ENCODE data around the gene C10orf95. TPM values are rescaled to one million over a fixed set of nuclear protein-coding genes. Genes with fewer than 3 reads are reported as not detected.

Gene C10orf95
- total and polyA plus RNA-seq, 11 donors: 0.18 to 0.21 TPM; not detected in 9

GRCh38 chr10:102401735-102402511, 49.4 kb downstream of the C10orf95 start:
- TF ChIP-seq POLR2A (IDR thresholded peaks at IDR 0.05): no peak
- Histone ChIP-seq H3K27ac (peak overlapping the region in 1 of 12 donors; percentile 99), H3K4me1 (peaks cover 0 to 34% (median 13%) of the 10 kb centered on the region in 12 donors), H3K36me3 (peaks cover 0 to 62% (median 21%) of the 10 kb centered on the region in 9 donors), H3K4me3 (no peak overlapping the region), H3K9me3 (no peaks in the 10 kb centered on the region), H3K27me3 (no peaks in the 10 kb centered on the region)
- intact Hi-C loops (cut with DNase I): loop anchor here in 1 of 10 donors (5.0 kb wide), 2 partner anchors 175 to 235 kb away; partner anchors contain the start of gene ELOVL3
- DNase-seq (no peak), ATAC-seq (no peak)
- WGBS, 4 donors: 87 to 93% (median 88%) methylated on average over 15 to 18 of the region's 18 CpGs

GRCh38 chr10:102401342-102401654, 50.0 kb downstream of the C10orf95 start:
- Histone ChIP-seq H3K4me1 (peaks cover 0 to 40% (median 17%) of the 10 kb centered on the region in 12 donors), H3K4me3 (no peak overlapping the region), H3K27me3 (no peaks in the 10 kb centered on the region), H3K9me3 (no peaks in the 10 kb centered on the region), H3K36me3 (peaks cover 0 to 66% (median 21%) of the 10 kb centered on the region in 9 donors), H3K27ac (peak overlapping the region in 1 of 12 donors; percentile 99)
- 88 to 94% (median 92%) methylated on average over 8 of the region's 8 CpGs for WGBS, 4 donors
- TF ChIP-seq POLR2A (IDR thresholded peaks at IDR 0.05): no peak
- no peak for TF ChIP-seq CTCF (IDR thresholded peaks at IDR 0.05)
- intact Hi-C loops (cut with DNase I): loop anchor here in 1 of 10 donors (5.0 kb wide), 2 partner anchors 174 to 234 kb away; partner anchors contain the start of gene ELOVL3
- ATAC-seq (no peak), DNase-seq (peak in 1 of 5 donors; percentile 15)

GRCh38 chr10:102400598-102401341, 50.6 kb downstream of the C10orf95 start:
- DNase-seq: peak in 1 of 5 donors; percentile 19
- ATAC-seq: no peak
- H3K4me1 ChIP-seq: peaks cover 0 to 44% (median 22%) of the 10 kb centered on the region in 12 donors
- no peaks in the 10 kb centered on the region for H3K27me3 ChIP-seq
- H3K9me3 ChIP-seq: no peaks in the 10 kb centered on the region
- H3K36me3 ChIP-seq: peaks cover 0 to 66% (median 21%) of the 10 kb centered on the region in 9 donors
- TF ChIP-seq POLR2A (IDR thresholded peaks at IDR 0.05) (no peak), CTCF (IDR thresholded peaks at IDR 0.05) (no peak)
- WGBS, 4 donors: 91 to 94% (median 92%) methylated on average over 21 to 22 of the region's 22 CpGs
- intact Hi-C loops (cut with DNase I): loop anchor here in 1 of 10 donors (5.0 kb wide), 2 partner anchors 173 to 233 kb away; partner anchors contain the start of gene ELOVL3
- no peak overlapping the region for H3K4me3 ChIP-seq
- peak overlapping the region in 1 of 12 donors; percentile 99 for H3K27ac ChIP-seq

- H3K4me1 ChIP-seq: peaks cover 0 to 44% (median 22%) of the 10 kb centered on the region in 12 donors
- H3K27me3 ChIP-seq: no peaks in the 10 kb centered on the region
- ATAC-seq (no peak), DNase-seq (peak in 1 of 5 donors; percentile 24)
- no peaks in the 10 kb centered on the region for H3K9me3 ChIP-seq
- TF ChIP-seq POLR2A (IDR thresholded peaks at IDR 0.05) (no peak), CTCF (IDR thresholded peaks at IDR 0.05) (no peak)
- peak overlapping the region in 6 of 12 donors; percentile 54 to 85 (median 65) for H3K4me3 ChIP-seq
- intact Hi-C loops (cut with DNase I): loop anchor here in 1 of 10 donors (5.0 kb wide), 2 partner anchors 173 to 233 kb away; partner anchors contain the start of gene ELOVL3
- H3K27ac ChIP-seq: peak overlapping the region in 7 of 12 donors; percentile 75 to 99 (median 89)
- 86 to 91% (median 88%) methylated on average over 7 to 17 of the region's 17 CpGs for WGBS, 4 donors
- peaks cover 0 to 66% (median 21%) of the 10 kb centered on the region in 9 donors for H3K36me3 ChIP-seq
Observed at GRCh38 chr10:102400076-102400475, 51.3 kb downstream of the C10orf95 start.

MicroRNA genes within 50 kb of the gene (microRNA counts, 767-probe panel; counts per million panel counts)
- microRNA hsa-miR-146b-3p (0 to 71.6 counts per million in 2 donors), microRNA hsa-miR-146b-5p (0 to 71.6 counts per million in 2 donors)

Small RNA genes within 50 kb of the gene (microRNA-seq; reads per million reads assigned to microRNA genes)
- gene MIR146B: 147 to 1,894 (median 211) reads per million in 4 donors

Other genes starting within 250 kb of the C10orf95 start
- gene ELOVL3, start 225.2 kb downstream of the C10orf95 start, total RNA-seq: under 1 TPM in 2 of 9 donors, not detected in 7; 0.20 to 0.25 TPM
- gene ELOVL3, start 225.2 kb downstream of the C10orf95 start, polyA plus RNA-seq: under 1 TPM in 1 of 2 donors, not detected in 1; 0.17 TPM
- gene PITX3, start 210.0 kb downstream of the C10orf95 start, total RNA-seq: 1 to 10 TPM in 6 of 9 donors, under 1 TPM in 3; 0.18 to 3.3 (median 1.3) TPM
- 1 to 10 TPM; 1.2 to 9.5 TPM for gene PITX3, start 210.0 kb downstream of the C10orf95 start, polyA plus RNA-seq
- 10 to 100 TPM; 39.9 to 70.0 (median 48.3) TPM for gene GBF1, start 206.0 kb downstream of the C10orf95 start, total RNA-seq
- 10 to 100 TPM; 15.5 to 46.3 TPM for gene GBF1, start 206.0 kb downstream of the C10orf95 start, polyA plus RNA-seq
- gene NFKB2, start 55.8 kb downstream of the C10orf95 start, total RNA-seq: 10 to 100 TPM in 8 of 9 donors, 1 to 10 TPM in 1; 9.6 to 50.4 (median 17.2) TPM
- gene NFKB2, start 55.8 kb downstream of the C10orf95 start, polyA plus RNA-seq: 10 to 100 TPM in 1 of 2 donors, 1 to 10 TPM in 1; 9.6 to 20.1 TPM
- gene PSD, start 32.8 kb downstream of the C10orf95 start, total RNA-seq: 1 to 10 TPM in 4 of 9 donors, under 1 TPM in 5; 0.34 to 1.7 (median 0.86) TPM
- under 1 TPM; 0.14 to 0.76 TPM for gene PSD, start 32.8 kb downstream of the C10orf95 start, polyA plus RNA-seq
- gene FBXL15, start 30.7 kb downstream of the C10orf95 start, total RNA-seq: 10 to 100 TPM in 6 of 9 donors, 1 to 10 TPM in 3; 6.6 to 13.9 (median 10.2) TPM
- 10 to 100 TPM in 1 of 2 donors, 1 to 10 TPM in 1; 9.9 to 20.0 TPM for gene FBXL15, start 30.7 kb downstream of the C10orf95 start, polyA plus RNA-seq
- 100 to 1,000 TPM in 1 of 9 donors, 10 to 100 TPM in 8; 62.0 to 107 (median 79.2) TPM for gene CUEDC2, start 19.0 kb downstream of the C10orf95 start, total RNA-seq
- 10 to 100 TPM; 73.4 to 81.2 TPM for gene CUEDC2, start 19.0 kb downstream of the C10orf95 start, polyA plus RNA-seq
- gene ACTR1A, start 51.2 kb upstream of the C10orf95 start, total RNA-seq: 100 to 1,000 TPM; 103 to 175 (median 119) TPM
- gene ACTR1A, start 51.2 kb upstream of the C10orf95 start, polyA plus RNA-seq: 100 to 1,000 TPM; 100 to 156 TPM
- gene SUFU, start 52.4 kb upstream of the C10orf95 start, total RNA-seq: 10 to 100 TPM in 1 of 9 donors, 1 to 10 TPM in 8; 5.8 to 12.7 (median 7.7) TPM
- gene SUFU, start 52.4 kb upstream of the C10orf95 start, polyA plus RNA-seq: 1 to 10 TPM; 3.7 to 5.3 TPM
- 100 to 1,000 TPM in 6 of 9 donors, 10 to 100 TPM in 3; 91.5 to 225 (median 107) TPM for gene TRIM8, start 192.9 kb upstream of the C10orf95 start, total RNA-seq
- 10 to 100 TPM; 38.9 to 94.6 TPM for gene TRIM8, start 192.9 kb upstream of the C10orf95 start, polyA plus RNA-seq

All from heart left ventricle (tissue), 16 donors.